ENCODE data around the gene PLEKHJ1. TPM values are rescaled to one million over a fixed set of nuclear protein-coding genes. Genes with fewer than 3 reads are reported as not detected.

PLEKHJ1 gene
- total RNA-seq, 2 donors from 2014 or later: 26.3 to 46.2 TPM

- Histone ChIP-seq H3K27ac (no peak overlapping the region), H3K36me3 (peaks cover 24% of the 10 kb centered on the region), H3K9me3 (no peaks in the 10 kb centered on the region), H3K27me3 (replicated peaks; ENCODE audit: insufficient read depth) (no peaks in the 10 kb centered on the region), H3K4me3 (no peak overlapping the region), H3K4me1 (ENCODE audit: control insufficient read depth in 1 of 2, low read depth in 2 of 2) (peaks cover 3 to 22% of the 10 kb centered on the region in 2 donors)
- ATAC-seq (ENCODE audit: insufficient number of reproducible peaks, low FRiP score, low read depth) (no peak), DNase-seq (ENCODE audit: low spot score) (no peak)
- TF ChIP-seq CTCF (IDR thresholded peaks at IDR 0.05): no peak
Measured at GRCh38 chr19:2231621-2232221, 4.4 kb downstream of the PLEKHJ1 start.

- Histone ChIP-seq H3K27me3 (replicated peaks; ENCODE audit: insufficient read depth) (no peaks in the 10 kb centered on the region), H3K36me3 (peaks cover 32% of the 10 kb centered on the region), H3K4me3 (no peak overlapping the region), H3K27ac (no peak overlapping the region), H3K4me1 (ENCODE audit: control insufficient read depth in 1 of 2, low read depth in 2 of 2) (peaks cover 3 to 22% of the 10 kb centered on the region in 2 donors), H3K9me3 (no peaks in the 10 kb centered on the region)
- no peak for TF ChIP-seq CTCF (IDR thresholded peaks at IDR 0.05)
- DNase-seq (ENCODE audit: low spot score) (no peak), ATAC-seq (ENCODE audit: insufficient number of reproducible peaks, low FRiP score, low read depth) (no peak)
Measured at GRCh38 chr19:2230807-2231533, 5.2 kb downstream of the PLEKHJ1 start.

GRCh38 chr19:2230033-2230531, 6.0 kb downstream of the PLEKHJ1 start:
- peaks cover 34% of the 10 kb centered on the region for H3K36me3 ChIP-seq

GRCh38 chr19:2229103-2230032, 6.8 kb downstream of the PLEKHJ1 start:
- Histone ChIP-seq H3K27me3 (replicated peaks; ENCODE audit: insufficient read depth) (no peaks in the 10 kb centered on the region), H3K9me3 (no peaks in the 10 kb centered on the region), H3K4me3 (no peak overlapping the region), H3K4me1 (ENCODE audit: control insufficient read depth in 1 of 2, low read depth in 2 of 2) (peaks cover under 1 to 11% of the 10 kb centered on the region in 2 donors), H3K36me3 (peaks cover 38% of the 10 kb centered on the region), H3K27ac (no peak overlapping the region)
- DNase-seq (ENCODE audit: low spot score) (no peak), ATAC-seq (ENCODE audit: insufficient number of reproducible peaks, low FRiP score, low read depth) (no peak)
- no peak for TF ChIP-seq CTCF (IDR thresholded peaks at IDR 0.05)

More at GRCh38 chr19:2230033-2230531, 6.0 kb downstream of the PLEKHJ1 start:
- H3K9me3 ChIP-seq: no peaks in the 10 kb centered on the region
- no peak for ATAC-seq (ENCODE audit: insufficient number of reproducible peaks, low FRiP score, low read depth)
- H3K4me3 ChIP-seq: no peak overlapping the region
- peaks cover 3 to 18% of the 10 kb centered on the region in 2 donors for H3K4me1 ChIP-seq (ENCODE audit: control insufficient read depth in 1 of 2, low read depth in 2 of 2)
- no peak for DNase-seq (ENCODE audit: low spot score)
- no peak overlapping the region for H3K27ac ChIP-seq
- no peak for TF ChIP-seq CTCF (IDR thresholded peaks at IDR 0.05)
- no peaks in the 10 kb centered on the region for H3K27me3 ChIP-seq (replicated peaks; ENCODE audit: insufficient read depth)
